ENCODE measurements around the gene STARD3.

STARD3 gene

GRCh38 chr17:39661744-39662541, 25.0 kb downstream of the STARD3 start:
- no peak for DNase-seq

- DNase-seq = no peak
Measured at GRCh38 chr17:39662551-39663339, 25.8 kb downstream of the STARD3 start.

GRCh38 chr17:39663340-39663687, 26.4 kb downstream of the STARD3 start:
- no peak for DNase-seq

GRCh38 chr17:39663688-39664580, 27.0 kb downstream of the STARD3 start:
- DNase-seq = peak; percentile 64

GRCh38 chr17:39664581-39665561, 27.9 kb downstream of the STARD3 start, which contains the start of gene TCAP:
TSS of gene TCAP (plus strand) at chr17:39665349. CDS start at chr17:39665360, 11 bp downstream.
- DNase-seq = no peak

GRCh38 chr17:39665642-39666224, 28.8 kb downstream of the STARD3 start:
- no peak for DNase-seq

- DNase-seq = no peak
Measured at GRCh38 chr17:39666231-39666600, 29.3 kb downstream of the STARD3 start.

GRCh38 chr17:39666601-39667261, 29.8 kb downstream of the STARD3 start:
- no peak for DNase-seq

- no peak for DNase-seq
Measured at GRCh38 chr17:39667262-39667944, 30.5 kb downstream of the STARD3 start.

GRCh38 chr17:39667945-39668924, 31.3 kb downstream of the STARD3 start, which contains the start of gene PNMT:
TSS of gene PNMT (plus strand) at chr17:39668453. CDS start at chr17:39668476, 23 bp downstream.
- peak; percentile 20 for DNase-seq

- DNase-seq = no peak
Measured at GRCh38 chr17:39669897-39670735, 33.2 kb downstream of the STARD3 start.

GRCh38 chr17:39670746-39671145, 33.8 kb downstream of the STARD3 start:
- DNase-seq = no peak

GRCh38 chr17:39671651-39672521, 34.9 kb downstream of the STARD3 start:
- DNase-seq = no peak

- DNase-seq = no peak
Measured at GRCh38 chr17:39672522-39673334, 35.8 kb downstream of the STARD3 start.

GRCh38 chr17:39673335-39674081, 36.6 kb downstream of the STARD3 start:
- no peak for DNase-seq
